Sigmoid colon (tissue), 3 donors: ENCODE measurements around the gene YJEFN3.

ENCODE experiments used
- CTCF ChIP-seq, 4 experiments: fragments of 450-650 bp in 3 of 4; fragments of 200-600 bp in 1 of 4; IDR thresholded peaks; one replicate each; pipeline ENCODE4 v1.5.1; 2016 to 2019; ENCODE audit warnings: antibody characterized with exemption in 4 of 4, mild to moderate bottlenecking in 3 of 4, moderate library complexity in 2 of 4
- POLR2A ChIP-seq, 2 donors: fragments of 450-650 bp; IDR thresholded peaks; one replicate each; pipeline ENCODE4 v1.6.1; 2016; ENCODE audit warnings: antibody characterized with exemption in 2 of 2, mild to moderate bottlenecking in 2 of 2, moderate library complexity in 2 of 2

- TF ChIP-seq CTCF (IDR thresholded peaks at IDR 0.05), result no peak
- TF ChIP-seq POLR2A (IDR thresholded peaks at IDR 0.05), result no peak
These were observed 18.0 kb downstream of the YJEFN3 start for GRCh38 chr19:19546751-19547162.
